ENCODE results near the gene P4HA3. TPM values are rescaled to one million over a fixed set of nuclear protein-coding genes. Genes with fewer than 3 reads are reported as not detected.

P4HA3 gene
- total RNA-seq, 4 donors from 2014 or later, result not detected

GRCh38 chr11:74232311-74232950 lies 79.0 kb downstream of the P4HA3 start:
- no peak overlapping the region for H3K4me3 ChIP-seq
- no peak overlapping the region for H3K27ac ChIP-seq
- no peaks in the 10 kb centered on the region for H3K9me3 ChIP-seq
- peaks cover 0 to 41% (median 0%) of the 10 kb centered on the region in 3 donors for H3K36me3 ChIP-seq
- DNase-seq, result no peak
- H3K4me1 ChIP-seq, result no peaks in the 10 kb centered on the region
- no peaks in the 10 kb centered on the region for H3K27me3 ChIP-seq
- TF ChIP-seq POLR2A (IDR thresholded peaks at IDR 0.05) (no peak), CTCF (IDR thresholded peaks at IDR 0.05) (no peak)

DNA sequence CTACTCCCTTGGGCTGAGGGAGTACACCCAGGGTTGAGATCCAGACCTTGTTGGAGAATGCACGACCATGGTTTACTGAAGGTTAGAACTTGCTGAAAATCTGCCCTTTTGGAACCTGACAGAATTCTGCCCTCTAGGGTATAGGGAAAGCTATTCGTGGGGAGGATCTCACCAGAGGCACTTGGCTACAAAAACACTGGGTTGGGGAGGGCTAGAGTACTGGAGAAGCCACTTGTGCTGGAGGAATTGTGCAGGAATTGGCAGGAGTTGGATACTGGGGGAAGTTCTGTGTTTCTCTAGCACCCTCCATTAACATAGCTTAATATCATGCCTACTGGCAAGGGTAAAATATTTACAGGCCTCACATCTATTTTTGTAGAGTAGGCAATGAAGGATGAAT lies 84.5 kb downstream of the P4HA3 start:
- TF ChIP-seq POLR2A (IDR thresholded peaks at IDR 0.05) (no peak), CTCF (IDR thresholded peaks at IDR 0.05) (no peak)
- no peaks in the 10 kb centered on the region for H3K27me3 ChIP-seq
- DNase-seq, result no peak
- no peaks in the 10 kb centered on the region for H3K9me3 ChIP-seq
- H3K36me3 ChIP-seq, result peaks cover 0 to 21% (median 0%) of the 10 kb centered on the region in 3 donors
- no peak overlapping the region for H3K4me3 ChIP-seq
- H3K27ac ChIP-seq, result no peak overlapping the region
- H3K4me1 ChIP-seq, result no peaks in the 10 kb centered on the region

DNA sequence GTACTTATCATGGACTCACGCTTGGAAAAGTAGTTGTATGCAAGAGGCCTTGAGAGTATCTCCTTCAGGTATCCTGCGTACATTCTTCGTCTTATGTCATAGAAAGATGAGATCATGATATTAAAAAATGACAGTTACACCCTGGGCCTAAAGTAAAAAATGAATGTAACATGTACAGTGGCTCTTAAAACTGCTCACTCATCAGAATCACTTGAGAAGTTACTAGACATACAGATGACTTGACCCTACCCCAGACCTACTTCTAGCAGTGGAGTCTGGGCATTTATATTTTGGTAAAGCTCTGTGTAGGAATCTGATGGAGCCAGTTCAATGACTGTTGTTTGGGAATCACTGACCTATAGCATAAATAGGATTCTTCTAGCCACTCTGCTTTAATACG lies 85.9 kb downstream of the P4HA3 start:
- Histone ChIP-seq H3K27me3 (no peaks in the 10 kb centered on the region), H3K9me3 (no peaks in the 10 kb centered on the region), H3K4me3 (no peak overlapping the region), H3K4me1 (no peaks in the 10 kb centered on the region), H3K36me3 (peaks cover 0 to 10% (median 0%) of the 10 kb centered on the region in 3 donors), H3K27ac (no peak overlapping the region)
- DNase-seq, result no peak
- no peak for TF ChIP-seq CTCF (IDR thresholded peaks at IDR 0.05)

DNA sequence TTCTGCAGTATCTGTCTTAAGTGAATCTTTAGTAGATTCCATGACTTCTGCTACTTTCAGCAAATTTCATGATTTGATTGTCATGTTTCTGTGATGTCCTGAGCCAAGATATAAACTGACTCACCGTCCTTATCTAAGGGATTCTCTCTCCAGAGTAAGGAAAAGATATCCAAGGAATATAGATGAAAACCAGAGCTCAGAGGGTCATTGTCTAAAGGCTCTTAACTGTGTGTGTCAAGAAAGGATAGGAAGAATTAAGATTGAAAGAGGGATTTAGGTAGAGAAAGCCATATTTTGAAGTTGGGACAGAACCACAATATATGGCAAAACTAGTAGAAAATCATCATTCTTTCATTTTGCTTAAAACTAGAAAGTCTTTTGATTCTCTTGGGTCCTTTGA lies 89.6 kb downstream of the P4HA3 start:
- Histone ChIP-seq H3K4me3 (no peak overlapping the region), H3K4me1 (no peaks in the 10 kb centered on the region), H3K27ac (no peak overlapping the region), H3K27me3 (no peaks in the 10 kb centered on the region), H3K36me3 (peaks cover 0 to 4% (median 0%) of the 10 kb centered on the region in 3 donors), H3K9me3 (no peaks in the 10 kb centered on the region)
- TF ChIP-seq POLR2A (IDR thresholded peaks at IDR 0.05) (no peak), CTCF (IDR thresholded peaks at IDR 0.05) (no peak)
- DNase-seq, result no peak

GRCh38 chr11:74220376-74220775 lies 91.1 kb downstream of the P4HA3 start:
- Histone ChIP-seq H3K36me3 (peaks cover 0 to 4% (median 0%) of the 10 kb centered on the region in 3 donors), H3K4me1 (no peaks in the 10 kb centered on the region), H3K27me3 (no peaks in the 10 kb centered on the region), H3K4me3 (no peak overlapping the region), H3K27ac (no peak overlapping the region), H3K9me3 (no peaks in the 10 kb centered on the region)
- no peak for DNase-seq
- TF ChIP-seq CTCF (IDR thresholded peaks at IDR 0.05) (no peak), POLR2A (IDR thresholded peaks at IDR 0.05) (no peak)

Small RNAs within 50 kb of the gene (small RNA-seq; reads per million reads assigned to genes)
- gene RF00409, result 0 reads per million in 2 donors

Other genes starting within 250 kb of the P4HA3 start
- gene C2CD3, start 140.6 kb downstream of the P4HA3 start, total RNA-seq, result 10 to 100 TPM; 16.8 to 50.3 (median 29.0) TPM
- gene PPME1, start 140.4 kb downstream of the P4HA3 start, total RNA-seq, result 10 to 100 TPM; 17.1 to 71.0 (median 29.7) TPM
- gene PGM2L1, start 86.8 kb upstream of the P4HA3 start, total RNA-seq, result 1 to 10 TPM; 1.2 to 5.8 (median 3.0) TPM
- 10 to 100 TPM; 13.5 to 86.0 (median 55.0) TPM for gene KCNE3, start 155.9 kb upstream of the P4HA3 start, total RNA-seq
- 1 to 10 TPM in 3 of 4 donors, not detected in 1; 7.5 to 9.6 (median 7.9) TPM for gene LIPT2, start 182.1 kb upstream of the P4HA3 start, total RNA-seq

Measured in Peyer's patch (tissue), 4 donors.